HG03064 (cell line): ENCODE measurements around the gene FIBIN.

Experiments used
- ATAC-seq: cut with Tn5 transposase; IDR thresholded peaks from one replicate; pipeline ENCODE4 v1.9.1; 2021; ENCODE audit warnings: low read depth; ENCODE audit not compliant: unreplicated experiment

The FIBIN gene

GRCh38 chr11:27020751-27021150, 26.8 kb downstream of the FIBIN start:
- no peak for ATAC-seq

- ATAC-seq = no peak
Observed at GRCh38 chr11:27022659-27023251, 28.8 kb downstream of the FIBIN start.

- no peak for ATAC-seq
Observed at GRCh38 chr11:27024865-27025264, 31.0 kb downstream of the FIBIN start.

- no peak for ATAC-seq
Observed at GRCh38 chr11:27025312-27025955, 31.5 kb downstream of the FIBIN start.

- ATAC-seq = no peak
Observed at GRCh38 chr11:27025957-27026733, 32.2 kb downstream of the FIBIN start.

GRCh38 chr11:27028561-27028965, 34.7 kb downstream of the FIBIN start:
- no peak for ATAC-seq

GRCh38 chr11:27029966-27030365, 36.1 kb downstream of the FIBIN start:
- no peak for ATAC-seq

- no peak for ATAC-seq
Observed at GRCh38 chr11:27031754-27032153, 37.8 kb downstream of the FIBIN start.

- ATAC-seq = no peak
Observed at GRCh38 chr11:27039873-27040272, 46.0 kb downstream of the FIBIN start.

- no peak for ATAC-seq
Observed at GRCh38 chr11:27040302-27041115, 46.6 kb downstream of the FIBIN start, which contains the start of gene BBOX1. Gene BBOX1, plus strand, starts transcription at chr11:27040815. Its CDS starts 14,616 bp downstream, at chr11:27055431.

- no peak for ATAC-seq
Observed at GRCh38 chr11:27041141-27041899, 47.4 kb downstream of the FIBIN start.
